A549 (cell line): ENCODE measurements around the gene FSTL4. TPM values are rescaled to one million over a fixed set of nuclear protein-coding genes. Genes with fewer than 3 reads are reported as not detected.

Experiments
- ATAC-seq, 2 experiments: fragments of 200-7000 bp in 1 of 2; fragments of >200 bp in 1 of 2; cut with Nextera tagmentation in 1 of 2; cut with Tn5 transposase in 1 of 2; 3 replicates each; pipeline versions ENCODE4 v1.8.0 to v1.9.1; 2018 to 2020; ENCODE audit warnings: mild to moderate bottlenecking in 1 of 2, moderate library complexity in 1 of 2
- CTCF ChIA-PET: fragments of 300-600 bp; sonication (Branson Sonifier 250); formaldehyde crosslinking; extraction: SDS; loops from one replicate; lab custom pipeline; 2021; ENCODE audit warnings: antibody characterized with exemption, inconsistent platforms; lab: Yijun Ruan, JAX
- POLR2A ChIA-PET: fragments of 350-600 bp; formaldehyde crosslinking; extraction: SDS; loops from one replicate; lab custom pipeline; 2021; ENCODE audit warnings: antibody characterized with exemption, inconsistent platforms; lab: Yijun Ruan, JAX
- DNase-seq, 2 experiments: peaks; one replicate each; pipeline versions ENCODE4 v3.0.0 to v3.0.0-alpha.2; 2011 to 2016; ENCODE audit warnings: low read depth in 1 of 2, low spot score in 1 of 2
- FAIRE-seq: peaks from 2 replicates; lab custom pipeline; 2011; peaks lifted over from hg19 to GRCh38; lab: Jason Lieb, UNC
- H3K27ac ChIP-seq, 2 experiments: fragments of >200 bp; sonication (Bioruptor Twin); formaldehyde crosslinking; 3 replicates each; pipeline ENCODE4 v1.5.1; 2016 to 2017
- H3K4me1 ChIP-seq: fragments of >200 bp; sonication (Bioruptor Twin); formaldehyde crosslinking; 3 replicates; pipeline ENCODE4 v1.6.1; 2016
- H3K4me2 ChIP-seq: fragments of >200 bp; sonication (Bioruptor Twin); formaldehyde crosslinking; 3 replicates; pipeline ENCODE4 v1.6.1; 2016
- H3K4me3 ChIP-seq: fragments of >200 bp; sonication (Bioruptor Twin); formaldehyde crosslinking; 3 replicates; pipeline ENCODE4 v1.5.1; 2016
- H3K9me3 ChIP-seq: fragments of >200 bp; sonication (Bioruptor Twin); formaldehyde crosslinking; 3 replicates; pipeline ENCODE4 v1.6.1; 2016
- CBX8 ChIP-seq: fragments of 200-600 bp; sonication (generic); IDR thresholded peaks from 2 replicates; pipeline ENCODE4 v1.6.1; 2016
- EHF ChIP-seq: fragments of 250-450 bp; sonication (Bioruptor Pico); IDR thresholded peaks from 2 replicates; pipeline ENCODE4 v1.5.0; 2020; ENCODE audit warnings: mild to moderate bottlenecking
- ESRRA ChIP-seq: fragments of 150-350 bp; IDR thresholded peaks from 2 replicates; pipeline ENCODE4 v1.6.1; 2014; ENCODE audit warnings: mild to moderate bottlenecking, low read length, borderline replicate concordance
- FOXS1 ChIP-seq: fragments of 250-450 bp; sonication (Bioruptor Pico); IDR thresholded peaks from 2 replicates; pipeline ENCODE4 v1.5.0; 2020; ENCODE audit warnings: mild to moderate bottlenecking, moderate library complexity
- JUN ChIP-seq, 2 experiments: fragments of >200 bp; sonication (Bioruptor Twin); formaldehyde crosslinking; IDR thresholded peaks; 2 replicates in 1 of 2; 3 replicates in 1 of 2; pipeline ENCODE4 v1.6.1; 2016 to 2017
- MYC ChIP-seq: IDR thresholded peaks from 2 replicates; pipeline ENCODE4 v1.6.1; 2012; ENCODE audit warnings: mild to moderate bottlenecking, inconsistent platforms, low read length, improper control_type of control experiment, borderline replicate concordance
- NFE2L2 ChIP-seq: fragments of 150-350 bp; conservative IDR thresholded peaks from 2 replicates; pipeline ENCODE4 v1.6.1; 2014; ENCODE audit warnings: low read length
- RFX5 ChIP-seq: fragments of 450-650 bp; IDR thresholded peaks from 2 replicates; pipeline ENCODE4 v1.7.1; 2014; ENCODE audit warnings: antibody characterized with exemption, mild to moderate bottlenecking, moderate library complexity
- SMC3 ChIP-seq: fragments of >200 bp; sonication (Bioruptor Twin); formaldehyde crosslinking; IDR thresholded peaks from 3 replicates; pipeline ENCODE4 v1.6.1; 2018; ENCODE audit warnings: inconsistent platforms
- TP53 ChIP-seq: fragments of 250-450 bp; sonication (Bioruptor Pico); IDR thresholded peaks from 2 replicates; pipeline ENCODE4 v1.5.0; 2021; ENCODE audit warnings: mild to moderate bottlenecking, moderate library complexity
- ZFP36 ChIP-seq: fragments of 450-650 bp; IDR thresholded peaks from 2 replicates; pipeline ENCODE4 v1.6.1; 2014; ENCODE audit warnings: borderline replicate concordance; ENCODE audit not compliant: partially characterized antibody
- ZNF302 ChIP-seq: fragments of 250-450 bp; sonication (Bioruptor Pico); IDR thresholded peaks from 2 replicates; pipeline ENCODE4 v1.9.0; 2021; ENCODE audit warnings: inconsistent platforms, mild to moderate bottlenecking, moderate library complexity
- WGBS: methylation state at CpG from one replicate; pipeline ENCODE4 v1.1.6; 2017; ENCODE audit errors: missing lambda C conversion rate; 5-methylcytosine and 5-hydroxymethylcytosine counted together
- polyA plus RNA-seq, 4 experiments: library from polyadenylated mRNA; depleted of rRNA in 3 of 4; stranded (reverse); fragments of >200 nt; fragmentation: RNase III in 1 of 4; extraction: RNeasy Plus Mini Kit Qiagen cat#74134 plus additional on column Dnase treatment in 1 of 4; gene quantifications; 2 replicates in 3 of 4; 3 replicates in 1 of 4; pipeline ENCODE4 v1.2.3, GENCODE V29; 2011 to 2017
- TF ChIP-seq, protein P1 (sequence below): fragments of 150-350 bp; IDR thresholded peaks from 2 replicates; pipeline ENCODE4 v1.6.1; 2014; ENCODE audit warnings: low read depth, mild to moderate bottlenecking, low read length
- TF ChIP-seq, protein P2 (sequence below): fragments of 200-600 bp; sonication (generic); IDR thresholded peaks from 2 replicates; pipeline ENCODE4 v1.6.1; 2016; ENCODE audit warnings: antibody characterized with exemption, mild to moderate bottlenecking, moderate library complexity
- TF ChIP-seq, protein P3 (sequence below): fragments of 450-650 bp; IDR thresholded peaks from 2 replicates; pipeline ENCODE4 v1.6.1; 2014; ENCODE audit warnings: antibody characterized with exemption
- TF ChIP-seq, protein P4 (sequence below): fragments of >200 bp; sonication (Bioruptor Twin); formaldehyde crosslinking; IDR thresholded peaks from 3 replicates; pipeline ENCODE4 v1.6.1; 2016
- TF ChIP-seq, protein P5 (sequence below): IDR thresholded peaks from 2 replicates; pipeline ENCODE4 v1.6.1; 2012

Gene FSTL4
- polyA plus RNA-seq, 2 of the 4 experiments (the other 2 are of a cell fraction): 1.6 to 1.8 TPM

DNA sequence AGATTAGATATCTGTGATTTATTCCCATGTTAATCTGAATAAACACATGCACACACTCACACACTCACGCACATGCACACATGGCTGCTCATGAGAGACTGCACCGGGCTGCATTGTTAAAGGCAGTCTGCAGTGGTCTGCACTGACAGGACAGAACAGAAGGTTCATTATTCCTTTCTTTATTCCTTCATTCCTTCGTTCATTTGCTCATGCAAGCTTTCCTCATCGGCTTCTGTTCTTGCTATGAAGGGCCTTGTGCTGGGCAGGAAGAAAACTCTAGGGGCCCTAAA, 41.4 kb upstream of the FSTL4 start:
- 42% methylated on average over 4 of the region's 4 CpGs for whole genome bisulfite sequencing
- ATAC-seq: no peak
- Histone ChIP-seq H3K4me2 (no peak overlapping the region), H3K4me1 (no peaks in the 10 kb centered on the region)
- TF ChIP-seq FOXS1 (CRISPR knock-in tag) (no peak), RFX5 (no peak), TP53 (CRISPR knock-in tag) (no peak)
- TF ChIP-seq, protein P1, sequence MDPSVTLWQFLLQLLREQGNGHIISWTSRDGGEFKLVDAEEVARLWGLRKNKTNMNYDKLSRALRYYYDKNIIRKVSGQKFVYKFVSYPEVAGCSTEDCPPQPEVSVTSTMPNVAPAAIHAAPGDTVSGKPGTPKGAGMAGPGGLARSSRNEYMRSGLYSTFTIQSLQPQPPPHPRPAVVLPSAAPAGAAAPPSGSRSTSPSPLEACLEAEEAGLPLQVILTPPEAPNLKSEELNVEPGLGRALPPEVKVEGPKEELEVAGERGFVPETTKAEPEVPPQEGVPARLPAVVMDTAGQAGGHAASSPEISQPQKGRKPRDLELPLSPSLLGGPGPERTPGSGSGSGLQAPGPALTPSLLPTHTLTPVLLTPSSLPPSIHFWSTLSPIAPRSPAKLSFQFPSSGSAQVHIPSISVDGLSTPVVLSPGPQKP: no peak
- TF ChIP-seq, protein P2, sequence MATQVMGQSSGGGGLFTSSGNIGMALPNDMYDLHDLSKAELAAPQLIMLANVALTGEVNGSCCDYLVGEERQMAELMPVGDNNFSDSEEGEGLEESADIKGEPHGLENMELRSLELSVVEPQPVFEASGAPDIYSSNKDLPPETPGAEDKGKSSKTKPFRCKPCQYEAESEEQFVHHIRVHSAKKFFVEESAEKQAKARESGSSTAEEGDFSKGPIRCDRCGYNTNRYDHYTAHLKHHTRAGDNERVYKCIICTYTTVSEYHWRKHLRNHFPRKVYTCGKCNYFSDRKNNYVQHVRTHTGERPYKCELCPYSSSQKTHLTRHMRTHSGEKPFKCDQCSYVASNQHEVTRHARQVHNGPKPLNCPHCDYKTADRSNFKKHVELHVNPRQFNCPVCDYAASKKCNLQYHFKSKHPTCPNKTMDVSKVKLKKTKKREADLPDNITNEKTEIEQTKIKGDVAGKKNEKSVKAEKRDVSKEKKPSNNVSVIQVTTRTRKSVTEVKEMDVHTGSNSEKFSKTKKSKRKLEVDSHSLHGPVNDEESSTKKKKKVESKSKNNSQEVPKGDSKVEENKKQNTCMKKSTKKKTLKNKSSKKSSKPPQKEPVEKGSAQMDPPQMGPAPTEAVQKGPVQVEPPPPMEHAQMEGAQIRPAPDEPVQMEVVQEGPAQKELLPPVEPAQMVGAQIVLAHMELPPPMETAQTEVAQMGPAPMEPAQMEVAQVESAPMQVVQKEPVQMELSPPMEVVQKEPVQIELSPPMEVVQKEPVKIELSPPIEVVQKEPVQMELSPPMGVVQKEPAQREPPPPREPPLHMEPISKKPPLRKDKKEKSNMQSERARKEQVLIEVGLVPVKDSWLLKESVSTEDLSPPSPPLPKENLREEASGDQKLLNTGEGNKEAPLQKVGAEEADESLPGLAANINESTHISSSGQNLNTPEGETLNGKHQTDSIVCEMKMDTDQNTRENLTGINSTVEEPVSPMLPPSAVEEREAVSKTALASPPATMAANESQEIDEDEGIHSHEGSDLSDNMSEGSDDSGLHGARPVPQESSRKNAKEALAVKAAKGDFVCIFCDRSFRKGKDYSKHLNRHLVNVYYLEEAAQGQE: no peak
- TF ChIP-seq, all 56 proteins: peak for 0
- FAIRE-seq (no peak), DNase-seq (no peak)
- Histone ChIP-seq H3K9me3 (no peaks in the 10 kb centered on the region), H3K4me3 (no peak overlapping the region), H3K27ac (no peak overlapping the region)
- ChIA-PET POLR2A (no interaction called here), CTCF (interaction anchor here (1.1 to 1.5 kb wide), 3 partner anchors 10 to 216 kb away, joined by 3 read pairs; no protein-coding TSS in a partner anchor)

DNA sequence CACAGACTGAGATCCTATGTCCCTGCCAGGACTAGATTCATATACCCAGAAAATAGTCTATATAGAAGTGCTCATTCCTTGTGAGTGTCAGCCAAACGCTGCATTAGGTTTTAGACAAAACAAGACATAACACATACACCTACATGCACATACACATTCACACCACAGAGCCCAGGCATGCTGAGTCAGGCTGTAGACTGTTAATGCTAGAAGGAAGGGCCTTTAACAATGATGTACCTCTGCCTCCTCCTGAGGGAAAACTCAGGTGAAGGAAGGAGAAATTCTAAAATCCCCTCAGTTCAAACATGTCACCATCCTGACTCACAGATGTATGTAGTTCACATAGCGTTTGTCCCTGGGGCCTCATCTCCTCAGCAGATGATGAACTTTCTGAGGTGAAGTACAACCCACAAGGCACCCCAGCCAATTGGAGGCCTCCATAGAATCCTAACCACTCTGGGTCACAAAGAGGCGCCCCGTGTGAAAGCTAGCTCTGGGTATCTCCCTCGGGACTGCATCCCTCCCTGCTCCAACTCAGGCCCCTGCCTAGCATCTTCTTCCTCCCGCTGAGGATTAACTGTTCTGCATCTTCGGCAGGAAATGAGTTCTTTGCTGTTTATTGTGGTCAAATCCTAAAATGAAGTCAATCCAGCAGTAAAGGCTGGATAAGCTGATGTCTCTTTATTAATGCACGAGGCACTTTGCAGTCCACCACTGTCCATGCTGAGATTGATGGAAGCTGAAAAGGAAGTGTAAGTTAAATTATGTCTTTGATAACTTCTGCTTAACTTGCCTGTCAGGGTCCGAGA, 40.8 kb upstream of the FSTL4 start:
- CTCF ChIA-PET: interaction anchor here (1.1 to 1.5 kb wide), 3 partner anchors 11 to 216 kb away, joined by 3 read pairs; no protein-coding TSS in a partner anchor
- H3K4me2 ChIP-seq: no peak overlapping the region
- no peak for DNase-seq
- FAIRE-seq: no peak
- 74% methylated on average over 9 of the region's 9 CpGs for WGBS
- TF ChIP-seq, protein P3, sequence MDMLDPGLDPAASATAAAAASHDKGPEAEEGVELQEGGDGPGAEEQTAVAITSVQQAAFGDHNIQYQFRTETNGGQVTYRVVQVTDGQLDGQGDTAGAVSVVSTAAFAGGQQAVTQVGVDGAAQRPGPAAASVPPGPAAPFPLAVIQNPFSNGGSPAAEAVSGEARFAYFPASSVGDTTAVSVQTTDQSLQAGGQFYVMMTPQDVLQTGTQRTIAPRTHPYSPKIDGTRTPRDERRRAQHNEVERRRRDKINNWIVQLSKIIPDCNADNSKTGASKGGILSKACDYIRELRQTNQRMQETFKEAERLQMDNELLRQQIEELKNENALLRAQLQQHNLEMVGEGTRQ: no peak
- TF ChIP-seq ZFP36: no peak
- TF ChIP-seq ZNF302 (CRISPR knock-in tag): no peak
- TF ChIP-seq NFE2L2: no peak
- TF ChIP-seq ESRRA: no peak
- no peak for TF ChIP-seq JUN (IDR thresholded peaks at IDR 0.05)
- TF ChIP-seq, protein P4, sequence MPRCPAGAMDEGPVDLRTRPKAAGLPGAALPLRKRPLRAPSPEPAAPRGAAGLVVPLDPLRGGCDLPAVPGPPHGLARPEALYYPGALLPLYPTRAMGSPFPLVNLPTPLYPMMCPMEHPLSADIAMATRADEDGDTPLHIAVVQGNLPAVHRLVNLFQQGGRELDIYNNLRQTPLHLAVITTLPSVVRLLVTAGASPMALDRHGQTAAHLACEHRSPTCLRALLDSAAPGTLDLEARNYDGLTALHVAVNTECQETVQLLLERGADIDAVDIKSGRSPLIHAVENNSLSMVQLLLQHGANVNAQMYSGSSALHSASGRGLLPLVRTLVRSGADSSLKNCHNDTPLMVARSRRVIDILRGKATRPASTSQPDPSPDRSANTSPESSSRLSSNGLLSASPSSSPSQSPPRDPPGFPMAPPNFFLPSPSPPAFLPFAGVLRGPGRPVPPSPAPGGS: no peak
- no peak for TF ChIP-seq EHF (CRISPR knock-in tag)
- TF ChIP-seq CBX8: no peak
- TF ChIP-seq MYC: no peak
- TF ChIP-seq, protein P5, sequence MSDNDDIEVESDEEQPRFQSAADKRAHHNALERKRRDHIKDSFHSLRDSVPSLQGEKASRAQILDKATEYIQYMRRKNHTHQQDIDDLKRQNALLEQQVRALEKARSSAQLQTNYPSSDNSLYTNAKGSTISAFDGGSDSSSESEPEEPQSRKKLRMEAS: no peak
- no peak for TF ChIP-seq SMC3
- TF ChIP-seq, protein P2: no peak
- TF ChIP-seq, protein P1: no peak
- TF ChIP-seq, all 56 proteins: peak for 0
- no peak for ATAC-seq
- H3K27ac ChIP-seq: no peak overlapping the region
- no peaks in the 10 kb centered on the region for H3K4me1 ChIP-seq
- H3K9me3 ChIP-seq: no peaks in the 10 kb centered on the region
- no peak overlapping the region for H3K4me3 ChIP-seq
- POLR2A ChIA-PET: no interaction called here
